ENCODE data around the gene MYOF. TPM values are rescaled to one million over a fixed set of nuclear protein-coding genes. Genes with fewer than 3 reads are reported as not detected.

MYOF gene
- total RNA-seq, 4 donors from 2014 or later, result 41.2 to 114 (median 86.9) TPM

GRCh38 chr10:93514521-93514920 is 32.4 kb upstream of the MYOF start:
- Histone ChIP-seq H3K27ac (no peak overlapping the region), H3K9me3 (no peaks in the 10 kb centered on the region), H3K36me3 (no peaks in the 10 kb centered on the region), H3K27me3 (no peaks in the 10 kb centered on the region), H3K4me1 (no peaks in the 10 kb centered on the region), H3K4me3 (no peak overlapping the region)
- TF ChIP-seq POLR2A (IDR thresholded peaks at IDR 0.05), result no peak
- no peak for TF ChIP-seq CTCF (IDR thresholded peaks at IDR 0.05)
- DNase-seq, result no peak
- intact Hi-C loops (cut with DNase I; ENCODE audit: low total_unique reads), result no loop called here

- no peaks in the 10 kb centered on the region for H3K4me1 ChIP-seq
- no peak for DNase-seq
- H3K36me3 ChIP-seq, result no peaks in the 10 kb centered on the region
- H3K9me3 ChIP-seq, result no peaks in the 10 kb centered on the region
- H3K27me3 ChIP-seq, result no peaks in the 10 kb centered on the region
- intact Hi-C loops (cut with DNase I; ENCODE audit: low total_unique reads), result no loop called here
- H3K27ac ChIP-seq, result no peak overlapping the region
- no peak overlapping the region for H3K4me3 ChIP-seq
- no peak for TF ChIP-seq CTCF (IDR thresholded peaks at IDR 0.05)
- no peak for TF ChIP-seq POLR2A (IDR thresholded peaks at IDR 0.05)
Measured at GRCh38 chr10:93513091-93513490, 31.0 kb upstream of the MYOF start.

- H3K4me3 ChIP-seq, result no peak overlapping the region
- intact Hi-C loops (cut with DNase I; ENCODE audit: low total_unique reads), result no loop called here
- DNase-seq, result no peak
- H3K9me3 ChIP-seq, result no peaks in the 10 kb centered on the region
- H3K27ac ChIP-seq, result no peak overlapping the region
- H3K4me1 ChIP-seq, result no peaks in the 10 kb centered on the region
- no peak for TF ChIP-seq CTCF (IDR thresholded peaks at IDR 0.05)
- TF ChIP-seq POLR2A (IDR thresholded peaks at IDR 0.05), result no peak
- no peaks in the 10 kb centered on the region for H3K36me3 ChIP-seq
- H3K27me3 ChIP-seq, result no peaks in the 10 kb centered on the region
Measured at GRCh38 chr10:93512565-93512964, 30.4 kb upstream of the MYOF start.

- no peak for TF ChIP-seq POLR2A (IDR thresholded peaks at IDR 0.05)
- no peak for TF ChIP-seq CTCF (IDR thresholded peaks at IDR 0.05)
- intact Hi-C loops (cut with DNase I; ENCODE audit: low total_unique reads), result no loop called here
- no peak overlapping the region for H3K27ac ChIP-seq
- no peaks in the 10 kb centered on the region for H3K27me3 ChIP-seq
- no peak overlapping the region for H3K4me3 ChIP-seq
- H3K9me3 ChIP-seq, result no peaks in the 10 kb centered on the region
- DNase-seq, result no peak
- H3K36me3 ChIP-seq, result no peaks in the 10 kb centered on the region
- H3K4me1 ChIP-seq, result no peaks in the 10 kb centered on the region
Measured at GRCh38 chr10:93509816-93510215, 27.7 kb upstream of the MYOF start.

GRCh38 chr10:93505075-93505474 is 22.9 kb upstream of the MYOF start:
- no peak for DNase-seq
- Histone ChIP-seq H3K36me3 (no peaks in the 10 kb centered on the region), H3K27ac (no peak overlapping the region), H3K4me3 (no peak overlapping the region), H3K4me1 (no peaks in the 10 kb centered on the region), H3K9me3 (no peaks in the 10 kb centered on the region), H3K27me3 (no peaks in the 10 kb centered on the region)
- intact Hi-C loops (cut with DNase I; ENCODE audit: low total_unique reads), result no loop called here
- TF ChIP-seq CTCF (IDR thresholded peaks at IDR 0.05) (no peak), POLR2A (IDR thresholded peaks at IDR 0.05) (no peak)
